Ishikawa (cell line): ENCODE data around the gene MRPL36.
A peak's percentile ranks its signal among the peaks of the same experiment; 100 is the strongest.

Source experiments
- CEBPB ChIP-seq: IDR thresholded peaks from 2 replicates; pipeline ENCODE4 v1.6.1; 2012
- CREB1 ChIP-seq: IDR thresholded peaks from 2 replicates; pipeline ENCODE4 v1.6.1; 2012; ENCODE audit warnings: low read depth
- EGR1 ChIP-seq: IDR thresholded peaks from 2 replicates; pipeline ENCODE4 v1.6.1; 2012
- EP300 ChIP-seq: IDR thresholded peaks from 2 replicates; pipeline ENCODE4 v1.6.1; 2012; ENCODE audit warnings: borderline replicate concordance
- FOXM1 ChIP-seq: IDR thresholded peaks from 2 replicates; pipeline ENCODE4 v1.6.1; 2012; ENCODE audit warnings: low read depth, borderline replicate concordance
- MAX ChIP-seq: IDR thresholded peaks from 2 replicates; pipeline ENCODE4 v1.6.1; 2012
- NFIC ChIP-seq: IDR thresholded peaks from 2 replicates; pipeline ENCODE4 v1.6.1; 2012
- RAD21 ChIP-seq: IDR thresholded peaks from 2 replicates; pipeline ENCODE4 v1.6.1; 2012; ENCODE audit warnings: low read depth
- TAF1 ChIP-seq: IDR thresholded peaks from 2 replicates; pipeline ENCODE4 v1.6.1; 2012; ENCODE audit warnings: low read depth, mild to moderate bottlenecking
- TCF12 ChIP-seq: IDR thresholded peaks from 2 replicates; pipeline ENCODE4 v1.6.1; 2012; ENCODE audit warnings: low read depth
- TEAD4 ChIP-seq: IDR thresholded peaks from 2 replicates; pipeline ENCODE4 v1.6.1; 2012
- YY1 ChIP-seq: IDR thresholded peaks from 2 replicates; pipeline ENCODE4 v1.6.1; 2012; ENCODE audit warnings: low read depth
- ZBTB7A ChIP-seq: IDR thresholded peaks from 2 replicates; pipeline ENCODE4 v1.6.1; 2012; ENCODE audit warnings: low read depth
- TF ChIP-seq, protein P1 (sequence below): IDR thresholded peaks from 2 replicates; pipeline ENCODE4 v1.6.1; 2012
- TF ChIP-seq, protein P2 (sequence below): IDR thresholded peaks from 2 replicates; pipeline ENCODE4 v1.6.1; 2012; ENCODE audit warnings: low read depth, mild to moderate bottlenecking

Gene MRPL36

DNA sequence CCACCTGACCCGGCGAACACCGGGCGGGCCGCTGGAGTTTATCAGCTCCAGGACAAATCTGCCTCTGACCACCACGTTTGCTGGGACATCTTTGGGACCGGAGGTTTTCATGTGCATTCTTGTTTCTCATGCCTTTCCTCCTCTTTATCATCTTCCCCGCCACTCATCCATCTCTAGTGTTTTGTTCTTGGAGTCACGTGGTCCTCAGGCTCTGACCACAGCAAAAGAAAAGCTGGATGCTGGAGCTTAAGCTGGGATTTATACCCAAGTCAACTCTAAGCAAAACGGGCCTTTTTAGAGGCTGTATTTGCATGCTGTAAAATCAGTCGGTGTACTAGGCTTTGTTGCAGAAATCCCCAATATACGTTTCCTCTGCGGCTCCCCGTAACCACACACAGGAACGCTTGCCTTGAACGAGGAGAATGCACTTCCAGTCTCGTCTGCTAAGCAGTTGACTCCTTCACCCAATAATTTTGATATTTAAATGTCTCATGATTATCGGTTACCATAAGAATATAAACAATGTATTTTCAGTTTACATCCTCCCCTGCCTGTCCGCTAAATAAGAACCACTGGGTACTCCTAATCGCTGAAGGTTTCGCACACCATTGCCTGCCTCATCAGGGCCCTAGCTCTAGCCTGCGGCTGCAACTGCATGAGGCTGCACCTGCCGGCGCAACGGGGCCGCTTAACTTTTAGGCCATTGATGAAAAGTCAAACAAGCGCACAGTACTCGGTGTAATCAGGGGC is 1.0 kb upstream of the MRPL36 start:
- TF ChIP-seq, protein P1, sequence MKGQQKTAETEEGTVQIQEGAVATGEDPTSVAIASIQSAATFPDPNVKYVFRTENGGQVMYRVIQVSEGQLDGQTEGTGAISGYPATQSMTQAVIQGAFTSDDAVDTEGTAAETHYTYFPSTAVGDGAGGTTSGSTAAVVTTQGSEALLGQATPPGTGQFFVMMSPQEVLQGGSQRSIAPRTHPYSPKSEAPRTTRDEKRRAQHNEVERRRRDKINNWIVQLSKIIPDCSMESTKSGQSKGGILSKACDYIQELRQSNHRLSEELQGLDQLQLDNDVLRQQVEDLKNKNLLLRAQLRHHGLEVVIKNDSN: peak; percentile 88
- TF ChIP-seq CEBPB: no peak
- TF ChIP-seq RAD21: no peak
- TF ChIP-seq TAF1: no peak
- no peak; the same call in 1 of the 2 replicates for TF ChIP-seq MAX
- TF ChIP-seq CREB1: no peak
- no peak for TF ChIP-seq FOXM1

DNA sequence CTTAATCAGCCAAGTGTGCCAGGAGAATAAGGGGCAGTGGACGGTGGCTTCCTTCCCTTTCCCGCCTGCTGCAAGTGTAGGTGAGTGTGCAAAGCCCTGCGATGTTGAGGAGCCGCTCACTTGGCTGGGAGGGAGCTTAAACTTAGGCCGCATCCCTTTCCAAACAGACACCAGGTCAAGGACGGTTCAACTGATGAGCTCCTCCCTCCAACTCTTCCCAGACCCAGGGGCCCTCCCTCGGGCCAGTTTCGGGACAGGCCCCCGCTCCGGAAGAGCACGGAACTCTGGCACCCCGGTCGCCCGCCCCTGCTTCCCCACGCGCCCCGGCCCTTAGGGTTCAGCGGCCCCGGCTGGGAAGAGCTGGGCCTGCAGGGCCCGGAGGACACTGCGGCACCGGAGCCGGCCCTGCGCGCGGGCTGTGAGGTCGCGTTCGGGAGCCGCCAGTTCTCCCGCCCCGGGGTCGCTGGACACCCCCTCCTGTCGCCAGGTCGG is 481 bp downstream of the MRPL36 start:
- TF ChIP-seq MAX (no peak), EGR1 (no peak), FOXM1 (no peak), EP300 (no peak), TEAD4 (no peak), YY1 (no peak), RAD21 (no peak), CREB1 (no peak), ZBTB7A (no peak; the same call in 1 of the 2 replicates), TCF12 (no peak), CEBPB (no peak), NFIC (no peak), TAF1 (no peak)
- TF ChIP-seq, protein P2, sequence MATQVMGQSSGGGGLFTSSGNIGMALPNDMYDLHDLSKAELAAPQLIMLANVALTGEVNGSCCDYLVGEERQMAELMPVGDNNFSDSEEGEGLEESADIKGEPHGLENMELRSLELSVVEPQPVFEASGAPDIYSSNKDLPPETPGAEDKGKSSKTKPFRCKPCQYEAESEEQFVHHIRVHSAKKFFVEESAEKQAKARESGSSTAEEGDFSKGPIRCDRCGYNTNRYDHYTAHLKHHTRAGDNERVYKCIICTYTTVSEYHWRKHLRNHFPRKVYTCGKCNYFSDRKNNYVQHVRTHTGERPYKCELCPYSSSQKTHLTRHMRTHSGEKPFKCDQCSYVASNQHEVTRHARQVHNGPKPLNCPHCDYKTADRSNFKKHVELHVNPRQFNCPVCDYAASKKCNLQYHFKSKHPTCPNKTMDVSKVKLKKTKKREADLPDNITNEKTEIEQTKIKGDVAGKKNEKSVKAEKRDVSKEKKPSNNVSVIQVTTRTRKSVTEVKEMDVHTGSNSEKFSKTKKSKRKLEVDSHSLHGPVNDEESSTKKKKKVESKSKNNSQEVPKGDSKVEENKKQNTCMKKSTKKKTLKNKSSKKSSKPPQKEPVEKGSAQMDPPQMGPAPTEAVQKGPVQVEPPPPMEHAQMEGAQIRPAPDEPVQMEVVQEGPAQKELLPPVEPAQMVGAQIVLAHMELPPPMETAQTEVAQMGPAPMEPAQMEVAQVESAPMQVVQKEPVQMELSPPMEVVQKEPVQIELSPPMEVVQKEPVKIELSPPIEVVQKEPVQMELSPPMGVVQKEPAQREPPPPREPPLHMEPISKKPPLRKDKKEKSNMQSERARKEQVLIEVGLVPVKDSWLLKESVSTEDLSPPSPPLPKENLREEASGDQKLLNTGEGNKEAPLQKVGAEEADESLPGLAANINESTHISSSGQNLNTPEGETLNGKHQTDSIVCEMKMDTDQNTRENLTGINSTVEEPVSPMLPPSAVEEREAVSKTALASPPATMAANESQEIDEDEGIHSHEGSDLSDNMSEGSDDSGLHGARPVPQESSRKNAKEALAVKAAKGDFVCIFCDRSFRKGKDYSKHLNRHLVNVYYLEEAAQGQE: no peak
- TF ChIP-seq, protein P1: no peak

DNA sequence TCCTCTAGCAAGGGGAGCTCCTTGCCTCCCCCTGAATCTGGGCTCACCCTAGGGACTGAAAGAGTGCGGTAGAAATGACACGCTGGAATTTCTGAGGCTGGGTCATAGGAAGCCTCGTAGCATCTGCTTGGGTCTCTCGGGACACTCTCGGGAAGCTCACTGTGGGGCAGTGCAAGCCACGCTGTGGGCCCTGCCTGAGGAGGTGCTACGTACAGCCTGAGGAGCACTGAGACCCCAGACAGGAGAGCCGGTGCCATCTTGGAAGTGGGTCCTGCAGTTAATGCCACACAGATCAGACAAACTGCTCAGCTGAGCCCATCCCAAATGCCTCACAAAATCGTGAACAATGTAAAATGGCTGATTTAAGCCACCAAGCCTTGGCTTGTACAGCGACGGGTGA is 1.8 kb downstream of the MRPL36 start:
- TF ChIP-seq NFIC: no peak
- no peak for TF ChIP-seq CEBPB
- no peak for TF ChIP-seq YY1
- TF ChIP-seq ZBTB7A: no peak
- TF ChIP-seq MAX: no peak
- TF ChIP-seq TEAD4: no peak
- no peak for TF ChIP-seq EGR1
- TF ChIP-seq TAF1: no peak
- no peak for TF ChIP-seq RAD21
- TF ChIP-seq, protein P2: no peak
- no peak for TF ChIP-seq TCF12
- TF ChIP-seq CREB1: no peak
- TF ChIP-seq EP300: no peak
- TF ChIP-seq, protein P1: no peak
- TF ChIP-seq FOXM1: no peak

DNA sequence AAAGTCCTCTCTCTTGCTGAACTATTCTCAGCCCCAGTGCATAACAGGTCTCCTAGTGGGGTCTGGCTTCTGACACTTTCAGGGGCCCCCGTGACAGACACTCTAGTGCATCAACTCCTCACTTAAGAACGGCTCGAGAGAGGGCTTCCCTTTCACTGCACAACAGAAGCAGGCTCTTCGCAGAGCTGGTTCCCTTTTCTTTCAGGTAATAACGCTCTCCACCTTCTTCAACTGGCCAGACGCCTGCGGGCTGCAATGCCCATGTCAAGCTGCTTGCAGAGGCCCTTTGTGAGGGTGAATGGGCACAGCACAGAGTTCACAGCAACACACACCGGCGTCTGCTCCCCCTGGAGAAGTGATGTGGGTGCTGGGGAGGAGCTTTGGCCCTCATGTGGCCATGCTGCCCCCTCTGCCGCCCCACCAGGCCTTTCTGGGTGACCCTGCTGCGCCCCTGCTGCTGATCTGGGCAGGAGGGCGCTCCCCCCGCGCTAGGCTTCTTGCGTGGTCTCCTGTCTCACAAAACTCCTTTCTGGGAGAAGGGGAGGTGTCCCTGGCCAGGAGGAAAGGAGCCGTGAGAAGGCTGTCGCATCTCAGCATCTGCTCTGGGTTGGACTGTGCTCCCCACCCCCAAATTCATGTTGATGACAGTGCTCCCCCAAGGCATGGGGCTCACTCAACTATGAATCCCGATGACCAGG is 2.4 kb downstream of the MRPL36 start:
- no peak for TF ChIP-seq CEBPB
- no peak for TF ChIP-seq TAF1
- no peak for TF ChIP-seq NFIC
- no peak for TF ChIP-seq ZBTB7A
- no peak for TF ChIP-seq MAX
- TF ChIP-seq CREB1: no peak
- no peak for TF ChIP-seq TCF12
- TF ChIP-seq, protein P1: no peak
- no peak for TF ChIP-seq RAD21
- TF ChIP-seq YY1: no peak
